GM23338 (cell line): Measurements from ENCODE around the gene ABL2. TPM values are rescaled to one million over a fixed set of nuclear protein-coding genes. Genes with fewer than 3 reads are reported as not detected.

Experiments used
- ATAC-seq: fragments of 200-7000 bp; cut with Tn5 transposase; 3 replicates; pipeline ENCODE4 v1.9.1; 2020
- DNase-seq: peaks from one replicate; pipeline ENCODE4 v3.0.0-alpha.2; 2015; ENCODE audit warnings: low spot score
- H2AFZ ChIP-seq: fragments of 200-600 bp; sonication (generic); 2 replicates; pipeline ENCODE4 v1.8.0; 2016; ENCODE audit warnings: antibody characterized with exemption, mild to moderate bottlenecking, moderate library complexity
- H3F3A ChIP-seq: fragments of 200-600 bp; sonication (generic); replicated peaks from 2 replicates; pipeline ENCODE4 v1.8.0; 2017; ENCODE audit warnings: antibody characterized with exemption, mixed run types, low read depth
- H3K27ac ChIP-seq: fragments of 200-600 bp; sonication (generic); 2 replicates; pipeline ENCODE4 v1.6.1; 2016; ENCODE audit warnings: low read depth
- H3K27me3 ChIP-seq: fragments of 200-600 bp; sonication (generic); 2 replicates; pipeline ENCODE4 v1.8.0; 2016; ENCODE audit warnings: mild to moderate bottlenecking, mixed run types, moderate library complexity; ENCODE audit not compliant: insufficient read depth
- H3K36me3 ChIP-seq: fragments of 200-600 bp; sonication (generic); 2 replicates; pipeline ENCODE4 v1.8.0; 2016; ENCODE audit warnings: mild to moderate bottlenecking; ENCODE audit not compliant: insufficient read depth
- H3K4me1 ChIP-seq: fragments of 200-600 bp; sonication (generic); 2 replicates; pipeline ENCODE4 v1.8.0; 2016; ENCODE audit warnings: mild to moderate bottlenecking, moderate library complexity; ENCODE audit not compliant: insufficient read depth
- H3K4me2 ChIP-seq: fragments of 200-600 bp; sonication (generic); 2 replicates; pipeline ENCODE4 v1.7.1; 2017; ENCODE audit warnings: mixed run types
- H3K4me3 ChIP-seq: fragments of 200-600 bp; sonication (generic); 2 replicates; pipeline ENCODE4 v1.6.1; 2016; ENCODE audit warnings: mixed run types
- H3K79me2 ChIP-seq: fragments of 200-600 bp; sonication (generic); replicated peaks from 2 replicates; pipeline ENCODE4 v1.8.0; 2017; ENCODE audit warnings: mild to moderate bottlenecking; ENCODE audit not compliant: insufficient read depth
- H3K9me2 ChIP-seq: fragments of 200-600 bp; sonication (generic); 2 replicates; pipeline ENCODE4 v1.8.0; 2017; ENCODE audit not compliant: insufficient read depth
- H4K20me1 ChIP-seq: fragments of 200-600 bp; sonication (generic); replicated peaks from 2 replicates; pipeline ENCODE4 v1.8.0; 2017; ENCODE audit warnings: mild to moderate bottlenecking; ENCODE audit not compliant: insufficient read depth
- H3K27ac Mint-ChIP-seq: 2 replicates; pipeline ENCODE4 v1.8.0; 2020; ENCODE audit warnings: inconsistent platforms, mild to moderate bottlenecking, moderate library complexity, mixed read lengths
- H3K27me3 Mint-ChIP-seq: 3 replicates; pipeline ENCODE4 v1.8.0; 2022; ENCODE audit warnings: low read depth, mild to moderate bottlenecking, moderate library complexity, mixed read lengths, inconsistent platforms; ENCODE audit not compliant: insufficient read depth, poor library complexity
- H3K36me3 Mint-ChIP-seq: 3 replicates; pipeline ENCODE4 v1.8.0; 2021; ENCODE audit warnings: low read depth, mild to moderate bottlenecking, inconsistent platforms, moderate library complexity, mixed read lengths
- H3K4me1 Mint-ChIP-seq: 3 replicates; pipeline ENCODE4 v1.8.0; 2020; ENCODE audit warnings: mild to moderate bottlenecking, inconsistent platforms, mixed read lengths
- H3K4me3 Mint-ChIP-seq: 3 replicates; pipeline ENCODE4 v1.8.0; 2021; ENCODE audit warnings: moderate library complexity, mild to moderate bottlenecking, inconsistent platforms, mixed read lengths
- H3K9me3 Mint-ChIP-seq: 3 replicates; pipeline ENCODE4 v1.8.0; 2020; ENCODE audit warnings: moderate library complexity, mild to moderate bottlenecking, inconsistent platforms, mixed read lengths
- CREB1 ChIP-seq: fragments of 250-450 bp; sonication (Bioruptor Pico); IDR thresholded peaks from 2 replicates; pipeline ENCODE4 v1.5.0; 2020; ENCODE audit warnings: low read depth, mild to moderate bottlenecking, moderate library complexity
- CTCF ChIP-seq, 2 experiments: fragments of 200-600 bp in 1 of 2; sonication (generic) in 1 of 2; conservative IDR thresholded peaks; 2 replicates each; pipeline versions ENCODE4 v1.5.1 to v1.6.1; 2016 to 2017; ENCODE audit warnings: antibody characterized with exemption in 2 of 2, low read depth in 2 of 2, mild to moderate bottlenecking in 2 of 2, moderate library complexity in 1 of 2
- EZH2 ChIP-seq: fragments of 200-600 bp; sonication (generic); IDR thresholded peaks from one replicate; pipeline ENCODE4 v1.8.0; 2017; ENCODE audit warnings: antibody characterized with exemption, mild to moderate bottlenecking, low read depth; ENCODE audit not compliant: unreplicated experiment
- EZH2phosphoT487 ChIP-seq: fragments of 200-600 bp; sonication (generic); IDR thresholded peaks from one replicate; pipeline ENCODE4 v1.8.1; 2018; ENCODE audit warnings: antibody characterized with exemption; ENCODE audit not compliant: unreplicated experiment
- JUNB ChIP-seq: IDR thresholded peaks from one replicate; pipeline ENCODE4 v1.6.1; 2016; ENCODE audit warnings: antibody characterized with exemption; ENCODE audit not compliant: unreplicated experiment
- NANOG ChIP-seq: IDR thresholded peaks from 2 replicates; pipeline ENCODE4 v1.6.1; 2016; ENCODE audit warnings: antibody characterized with exemption, borderline replicate concordance
- POLR2AphosphoS5 ChIP-seq: IDR thresholded peaks from 2 replicates; pipeline ENCODE4 v1.6.1; 2016; ENCODE audit warnings: antibody characterized with exemption, low read depth
- STAT1 ChIP-seq: IDR thresholded peaks from one replicate; pipeline ENCODE4 v1.6.1; 2016; ENCODE audit warnings: antibody characterized with exemption; ENCODE audit not compliant: unreplicated experiment
- ZNF114 ChIP-seq: fragments of 250-450 bp; sonication (Bioruptor Pico); IDR thresholded peaks from 2 replicates; pipeline ENCODE4 v1.5.0; 2020; ENCODE audit warnings: mild to moderate bottlenecking, moderate library complexity
- ZNF331 ChIP-seq: fragments of 250-450 bp; sonication (Bioruptor Pico); IDR thresholded peaks from 2 replicates; pipeline ENCODE4 v1.5.0; 2020; ENCODE audit warnings: low read depth, mild to moderate bottlenecking, moderate library complexity
- polyA plus RNA-seq: library from polyadenylated mRNA; unstranded; fragments of >200 nt; fragmentation: Nextera tagmentation; extraction: Ambion mirVana; gene quantifications from 2 replicates; pipeline ENCODE4 v1.2.1, GENCODE V29; 2016
- total RNA-seq: library from RNA; depleted of rRNA; stranded (reverse); fragments of >200 nt; shearing (Covaris generic); gene quantifications from 2 replicates; pipeline ENCODE4 v1.2.3, GENCODE V29; 2014
- TF ChIP-seq, protein P1 (sequence below): fragments of 250-450 bp; sonication (Bioruptor Pico); IDR thresholded peaks from 2 replicates; pipeline ENCODE4 v1.5.0; 2020; ENCODE audit warnings: mild to moderate bottlenecking, moderate library complexity
- TF ChIP-seq, protein P2 (sequence below): IDR thresholded peaks from one replicate; pipeline ENCODE4 v1.6.1; 2018; ENCODE audit warnings: antibody characterized with exemption; ENCODE audit not compliant: unreplicated experiment
- TF ChIP-seq, protein P3 (sequence below): IDR thresholded peaks from 2 replicates; pipeline ENCODE4 v1.6.1; 2016; ENCODE audit warnings: antibody characterized with exemption

Gene ABL2
- total and polyA plus RNA-seq, 2 experiments from 2014 or later = 5.8 to 22.7 TPM

- Mint-ChIP-seq H3K4me1 (peaks cover 10% of the 10 kb centered on the region; the same call in 1 of the 3 replicates), H3K4me3 (no peak overlapping the region), H3K36me3 (no peaks in the 10 kb centered on the region), H3K9me3 (no peaks in the 10 kb centered on the region), H3K27ac (no peak overlapping the region), H3K27me3 (no peaks in the 10 kb centered on the region)
- no peaks in the 10 kb centered on the region for H3F3A ChIP-seq
- H3K9me2 ChIP-seq = no peaks in the 10 kb centered on the region
- no peaks in the 10 kb centered on the region for H3K36me3 ChIP-seq
- TF ChIP-seq EZH2phosphoT487 (no peak), CREB1 (CRISPR knock-in tag) (no peak), ZNF114 (CRISPR knock-in tag) (no peak), EZH2 (no peak), NANOG (no peak), JUNB (no peak), CTCF (conservative IDR thresholded peaks at IDR 0.05; ENCODE audit: low read depth in 2 of 2) (no peak), ZNF331 (CRISPR knock-in tag) (no peak), POLR2AphosphoS5 (no peak), STAT1 (no peak)
- TF ChIP-seq, protein P1, sequence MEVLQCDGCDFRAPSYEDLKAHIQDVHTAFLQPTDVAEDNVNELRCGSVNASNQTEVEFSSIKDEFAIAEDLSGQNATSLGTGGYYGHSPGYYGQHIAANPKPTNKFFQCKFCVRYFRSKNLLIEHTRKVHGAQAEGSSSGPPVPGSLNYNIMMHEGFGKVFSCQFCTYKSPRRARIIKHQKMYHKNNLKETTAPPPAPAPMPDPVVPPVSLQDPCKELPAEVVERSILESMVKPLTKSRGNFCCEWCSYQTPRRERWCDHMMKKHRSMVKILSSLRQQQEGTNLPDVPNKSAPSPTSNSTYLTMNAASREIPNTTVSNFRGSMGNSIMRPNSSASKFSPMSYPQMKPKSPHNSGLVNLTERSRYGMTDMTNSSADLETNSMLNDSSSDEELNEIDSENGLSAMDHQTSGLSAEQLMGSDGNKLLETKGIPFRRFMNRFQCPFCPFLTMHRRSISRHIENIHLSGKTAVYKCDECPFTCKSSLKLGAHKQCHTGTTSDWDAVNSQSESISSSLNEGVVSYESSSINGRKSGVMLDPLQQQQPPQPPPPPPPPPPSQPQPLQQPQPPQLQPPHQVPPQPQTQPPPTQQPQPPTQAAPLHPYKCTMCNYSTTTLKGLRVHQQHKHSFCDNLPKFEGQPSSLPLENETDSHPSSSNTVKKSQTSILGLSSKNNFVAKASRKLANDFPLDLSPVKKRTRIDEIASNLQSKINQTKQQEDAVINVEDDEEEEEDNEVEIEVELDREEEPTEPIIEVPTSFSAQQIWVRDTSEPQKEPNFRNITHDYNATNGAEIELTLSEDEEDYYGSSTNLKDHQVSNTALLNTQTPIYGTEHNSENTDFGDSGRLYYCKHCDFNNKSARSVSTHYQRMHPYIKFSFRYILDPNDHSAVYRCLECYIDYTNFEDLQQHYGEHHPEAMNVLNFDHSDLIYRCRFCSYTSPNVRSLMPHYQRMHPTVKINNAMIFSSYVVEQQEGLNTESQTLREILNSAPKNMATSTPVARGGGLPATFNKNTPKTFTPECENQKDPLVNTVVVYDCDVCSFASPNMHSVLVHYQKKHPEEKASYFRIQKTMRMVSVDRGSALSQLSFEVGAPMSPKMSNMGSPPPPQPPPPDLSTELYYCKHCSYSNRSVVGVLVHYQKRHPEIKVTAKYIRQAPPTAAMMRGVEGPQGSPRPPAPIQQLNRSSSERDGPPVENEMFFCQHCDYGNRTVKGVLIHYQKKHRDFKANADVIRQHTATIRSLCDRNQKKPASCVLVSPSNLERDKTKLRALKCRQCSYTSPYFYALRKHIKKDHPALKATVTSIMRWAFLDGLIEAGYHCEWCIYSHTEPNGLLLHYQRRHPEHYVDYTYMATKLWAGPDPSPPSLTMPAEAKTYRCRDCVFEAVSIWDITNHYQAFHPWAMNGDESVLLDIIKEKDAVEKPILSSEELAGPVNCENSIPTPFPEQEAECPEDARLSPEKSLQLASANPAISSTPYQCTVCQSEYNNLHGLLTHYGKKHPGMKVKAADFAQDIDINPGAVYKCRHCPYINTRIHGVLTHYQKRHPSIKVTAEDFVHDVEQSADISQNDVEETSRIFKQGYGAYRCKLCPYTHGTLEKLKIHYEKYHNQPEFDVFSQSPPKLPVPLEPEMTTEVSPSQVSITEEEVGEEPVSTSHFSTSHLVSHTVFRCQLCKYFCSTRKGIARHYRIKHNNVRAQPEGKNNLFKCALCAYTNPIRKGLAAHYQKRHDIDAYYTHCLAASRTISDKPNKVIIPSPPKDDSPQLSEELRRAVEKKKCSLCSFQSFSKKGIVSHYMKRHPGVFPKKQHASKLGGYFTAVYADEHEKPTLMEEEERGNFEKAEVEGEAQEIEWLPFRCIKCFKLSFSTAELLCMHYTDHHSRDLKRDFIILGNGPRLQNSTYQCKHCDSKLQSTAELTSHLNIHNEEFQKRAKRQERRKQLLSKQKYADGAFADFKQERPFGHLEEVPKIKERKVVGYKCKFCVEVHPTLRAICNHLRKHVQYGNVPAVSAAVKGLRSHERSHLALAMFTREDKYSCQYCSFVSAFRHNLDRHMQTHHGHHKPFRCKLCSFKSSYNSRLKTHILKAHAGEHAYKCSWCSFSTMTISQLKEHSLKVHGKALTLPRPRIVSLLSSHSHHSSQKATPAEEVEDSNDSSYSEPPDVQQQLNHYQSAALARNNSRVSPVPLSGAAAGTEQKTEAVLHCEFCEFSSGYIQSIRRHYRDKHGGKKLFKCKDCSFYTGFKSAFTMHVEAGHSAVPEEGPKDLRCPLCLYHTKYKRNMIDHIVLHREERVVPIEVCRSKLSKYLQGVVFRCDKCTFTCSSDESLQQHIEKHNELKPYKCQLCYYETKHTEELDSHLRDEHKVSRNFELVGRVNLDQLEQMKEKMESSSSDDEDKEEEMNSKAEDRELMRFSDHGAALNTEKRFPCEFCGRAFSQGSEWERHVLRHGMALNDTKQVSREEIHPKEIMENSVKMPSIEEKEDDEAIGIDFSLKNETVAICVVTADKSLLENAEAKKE (CRISPR knock-in tag) = no peak
- TF ChIP-seq, protein P2, sequence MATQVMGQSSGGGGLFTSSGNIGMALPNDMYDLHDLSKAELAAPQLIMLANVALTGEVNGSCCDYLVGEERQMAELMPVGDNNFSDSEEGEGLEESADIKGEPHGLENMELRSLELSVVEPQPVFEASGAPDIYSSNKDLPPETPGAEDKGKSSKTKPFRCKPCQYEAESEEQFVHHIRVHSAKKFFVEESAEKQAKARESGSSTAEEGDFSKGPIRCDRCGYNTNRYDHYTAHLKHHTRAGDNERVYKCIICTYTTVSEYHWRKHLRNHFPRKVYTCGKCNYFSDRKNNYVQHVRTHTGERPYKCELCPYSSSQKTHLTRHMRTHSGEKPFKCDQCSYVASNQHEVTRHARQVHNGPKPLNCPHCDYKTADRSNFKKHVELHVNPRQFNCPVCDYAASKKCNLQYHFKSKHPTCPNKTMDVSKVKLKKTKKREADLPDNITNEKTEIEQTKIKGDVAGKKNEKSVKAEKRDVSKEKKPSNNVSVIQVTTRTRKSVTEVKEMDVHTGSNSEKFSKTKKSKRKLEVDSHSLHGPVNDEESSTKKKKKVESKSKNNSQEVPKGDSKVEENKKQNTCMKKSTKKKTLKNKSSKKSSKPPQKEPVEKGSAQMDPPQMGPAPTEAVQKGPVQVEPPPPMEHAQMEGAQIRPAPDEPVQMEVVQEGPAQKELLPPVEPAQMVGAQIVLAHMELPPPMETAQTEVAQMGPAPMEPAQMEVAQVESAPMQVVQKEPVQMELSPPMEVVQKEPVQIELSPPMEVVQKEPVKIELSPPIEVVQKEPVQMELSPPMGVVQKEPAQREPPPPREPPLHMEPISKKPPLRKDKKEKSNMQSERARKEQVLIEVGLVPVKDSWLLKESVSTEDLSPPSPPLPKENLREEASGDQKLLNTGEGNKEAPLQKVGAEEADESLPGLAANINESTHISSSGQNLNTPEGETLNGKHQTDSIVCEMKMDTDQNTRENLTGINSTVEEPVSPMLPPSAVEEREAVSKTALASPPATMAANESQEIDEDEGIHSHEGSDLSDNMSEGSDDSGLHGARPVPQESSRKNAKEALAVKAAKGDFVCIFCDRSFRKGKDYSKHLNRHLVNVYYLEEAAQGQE = no peak
- TF ChIP-seq, protein P3, sequence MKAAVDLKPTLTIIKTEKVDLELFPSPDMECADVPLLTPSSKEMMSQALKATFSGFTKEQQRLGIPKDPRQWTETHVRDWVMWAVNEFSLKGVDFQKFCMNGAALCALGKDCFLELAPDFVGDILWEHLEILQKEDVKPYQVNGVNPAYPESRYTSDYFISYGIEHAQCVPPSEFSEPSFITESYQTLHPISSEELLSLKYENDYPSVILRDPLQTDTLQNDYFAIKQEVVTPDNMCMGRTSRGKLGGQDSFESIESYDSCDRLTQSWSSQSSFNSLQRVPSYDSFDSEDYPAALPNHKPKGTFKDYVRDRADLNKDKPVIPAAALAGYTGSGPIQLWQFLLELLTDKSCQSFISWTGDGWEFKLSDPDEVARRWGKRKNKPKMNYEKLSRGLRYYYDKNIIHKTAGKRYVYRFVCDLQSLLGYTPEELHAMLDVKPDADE = no peak
- DNase-seq = peak; percentile 9
- H3K79me2 ChIP-seq = peaks cover 70% of the 10 kb centered on the region
- H3K4me1 ChIP-seq = 0 out of 2 replicates have a peak, but pooled peaks cover 4% of the 10 kb centered on the region
- H4K20me1 ChIP-seq = peaks cover 12% of the 10 kb centered on the region; the same call in 1 of the 2 replicates
- no peak for ATAC-seq
- no peak overlapping the region for H2AFZ ChIP-seq
- H3K27me3 ChIP-seq = no peaks in the 10 kb centered on the region
- H3K4me3 ChIP-seq = no peak overlapping the region
- H3K4me2 ChIP-seq = no peak overlapping the region
- H3K27ac ChIP-seq = no peak overlapping the region
Observed at GRCh38 chr1:179177182-179177581, 52.3 kb downstream of the ABL2 start.
